A673 (cell line): Measurements from ENCODE around the gene FBXW4. TPM values are rescaled to one million over a fixed set of nuclear protein-coding genes. Genes with fewer than 3 reads are reported as not detected.

Experiments
- BruUV-seq: library from RNA; stranded (reverse); fragments of 400-500 nt; replicated peaks from 2 replicates; lab custom pipeline; 2021; lab: Mats Ljungman, UMichigan
- CTCF ChIA-PET: fragments of 300-600 bp; sonication (Branson Sonifier 250); formaldehyde crosslinking; loops from one replicate; lab custom pipeline; 2022; ENCODE audit warnings: antibody characterized with exemption; lab: Charles Lee
- POLR2A ChIA-PET: fragments of 300-600 bp; sonication (Branson Sonifier 250); formaldehyde crosslinking; loops from one replicate; lab custom pipeline; 2022; ENCODE audit warnings: antibody characterized with exemption; ENCODE audit not compliant: low non-redundant PET; lab: Charles Lee
- DNase-seq: peaks from one replicate; pipeline ENCODE4 v3.0.0-alpha.2; 2015; ENCODE audit warnings: low spot score
- H3K27ac ChIP-seq: fragments of 200-600 bp; sonication (generic); 2 replicates; pipeline ENCODE4 v1.5.1; 2016; ENCODE audit warnings: mixed run types, low read depth, mild to moderate bottlenecking, mixed read lengths, antibody characterized with exemption, low read length; ENCODE audit not compliant: poor library complexity, severe bottlenecking
- H3K27me3 ChIP-seq: fragments of 200-600 bp; sonication (generic); replicated peaks from 2 replicates; pipeline ENCODE4 v1.6.1; 2017; ENCODE audit warnings: mixed run types, low read depth, mild to moderate bottlenecking, mixed read lengths, antibody characterized with exemption, low read length; ENCODE audit not compliant: insufficient read depth, poor library complexity
- H3K36me3 ChIP-seq: fragments of 200-600 bp; sonication (generic); 2 replicates; pipeline ENCODE4 v1.6.1; 2016; ENCODE audit warnings: mixed run types, mild to moderate bottlenecking, mixed read lengths, antibody characterized with exemption, low read length; ENCODE audit not compliant: insufficient read depth, poor library complexity, severe bottlenecking
- H3K4me1 ChIP-seq: fragments of 200-600 bp; sonication (generic); 2 replicates; pipeline ENCODE4 v1.6.1; 2017; ENCODE audit warnings: mixed run types, mild to moderate bottlenecking, mixed read lengths, antibody characterized with exemption, low read length; ENCODE audit not compliant: insufficient read depth, poor library complexity, severe bottlenecking
- H3K4me3 ChIP-seq: fragments of 200-600 bp; sonication (generic); 2 replicates; pipeline ENCODE4 v1.5.1; 2016; ENCODE audit warnings: low read depth, mixed run types, mild to moderate bottlenecking, mixed read lengths, low read length; ENCODE audit not compliant: poor library complexity, severe bottlenecking
- H3K9me3 ChIP-seq: fragments of 200-600 bp; sonication (generic); 2 replicates; pipeline ENCODE4 v1.6.1; 2016; ENCODE audit warnings: mixed run types, low read depth, mild to moderate bottlenecking, mixed read lengths, antibody characterized with exemption, low read length; ENCODE audit not compliant: poor library complexity, severe bottlenecking
- CTCF ChIP-seq: fragments of 300-800, 200-600 bp; sonication (generic); conservative IDR thresholded peaks from 2 replicates; pipeline ENCODE4 v1.5.1; 2017; ENCODE audit warnings: low read depth, mild to moderate bottlenecking, antibody characterized with exemption, low read length, moderate library complexity, mixed read lengths
- EZH2 ChIP-seq: fragments of 200-600 bp; sonication (generic); IDR thresholded peaks from 2 replicates; pipeline ENCODE4 v1.6.1; 2017; ENCODE audit warnings: borderline replicate concordance, low read depth, mild to moderate bottlenecking, mixed read lengths, antibody characterized with exemption, low read length; ENCODE audit not compliant: poor library complexity, severe bottlenecking
- intact Hi-C: fragments of 100-400 bp; cut with micrococcal nuclease; formaldehyde crosslinking; loops from one replicate; pipeline ENCODE4 v1.10.0; 2022; ENCODE audit not compliant: unreplicated experiment
- total RNA-seq: library from RNA; stranded (reverse); gene quantifications from 2 replicates; pipeline ENCODE4 v1.2.3, GENCODE V29; 2021

The FBXW4 gene
- total RNA-seq, 1 experiment from 2014 or later, result 19.5 TPM

GRCh38 chr10:101614663-101615524 is 80.1 kb downstream of the FBXW4 start:
- CTCF ChIA-PET, result no interaction called here
- H3K9me3 ChIP-seq, result no peaks in the 10 kb centered on the region
- H3K4me1 ChIP-seq, result no peaks in the 10 kb centered on the region
- intact Hi-C loops, result no loop called here
- TF ChIP-seq CTCF (no peak), EZH2 (no peak)
- BruUV-seq, result no TSS peak
- DNase-seq, result no peak
- H3K27me3 ChIP-seq, result no peaks in the 10 kb centered on the region
- POLR2A ChIA-PET, result no interaction called here
- H3K36me3 ChIP-seq, result peaks cover 9% of the 10 kb centered on the region
- no peak overlapping the region for H3K27ac ChIP-seq
- H3K4me3 ChIP-seq, result no peak overlapping the region

DNA sequence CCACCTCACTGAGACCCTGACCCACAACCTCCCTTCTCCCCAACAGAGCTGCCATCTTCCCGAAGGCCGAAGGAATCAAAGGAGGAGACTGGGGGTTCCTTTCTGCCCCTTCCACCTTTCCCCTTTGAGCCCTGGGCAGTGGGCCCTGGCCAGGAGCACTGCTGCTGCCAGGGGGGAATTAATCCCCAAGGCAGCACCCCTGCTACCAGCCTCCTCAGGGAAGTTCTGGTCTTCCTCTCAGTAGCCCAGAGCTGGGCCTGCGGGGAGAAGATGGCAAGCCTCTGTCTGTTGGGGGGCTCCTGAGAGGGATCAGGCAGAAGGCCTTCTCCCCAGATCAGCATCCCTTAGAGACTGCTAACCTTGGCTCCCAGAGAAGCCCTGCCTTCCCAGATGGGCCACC is 81.3 kb downstream of the FBXW4 start:
- Histone ChIP-seq H3K9me3 (no peaks in the 10 kb centered on the region), H3K27ac (no peak overlapping the region), H3K36me3 (peaks cover 9% of the 10 kb centered on the region), H3K4me3 (no peak overlapping the region), H3K4me1 (no peaks in the 10 kb centered on the region), H3K27me3 (no peaks in the 10 kb centered on the region)
- no TSS peak for BruUV-seq
- POLR2A ChIA-PET, result no interaction called here
- CTCF ChIA-PET, result no interaction called here
- no peak for DNase-seq
- intact Hi-C loops, result no loop called here
- TF ChIP-seq EZH2 (no peak), CTCF (no peak)

DNA sequence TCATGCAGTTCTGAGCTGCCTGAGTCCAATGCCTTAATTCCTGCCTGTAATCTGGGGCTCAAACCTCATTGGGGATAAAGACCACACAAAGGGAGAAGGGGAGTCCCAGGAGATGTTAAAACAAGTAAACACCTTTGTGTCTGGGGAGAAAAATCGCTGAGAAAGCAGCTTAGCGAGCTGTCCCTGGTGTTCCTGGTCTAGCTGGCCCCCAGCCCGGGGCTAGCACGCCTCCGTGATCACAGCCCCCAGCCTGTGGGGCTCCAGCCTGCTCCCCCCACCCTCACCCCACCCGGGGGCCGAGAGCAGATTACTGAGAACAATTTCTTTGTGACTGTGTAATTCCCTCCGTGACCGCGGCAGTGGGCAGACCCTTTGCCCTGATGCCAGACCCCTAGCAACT is 82.1 kb downstream of the FBXW4 start:
- BruUV-seq, result no TSS peak
- ChIA-PET POLR2A (no interaction called here), CTCF (no interaction called here)
- H3K36me3 ChIP-seq, result peaks cover 14% of the 10 kb centered on the region
- H3K27me3 ChIP-seq, result no peaks in the 10 kb centered on the region
- no peak overlapping the region for H3K4me3 ChIP-seq
- intact Hi-C loops, result no loop called here
- H3K27ac ChIP-seq, result no peak overlapping the region
- no peaks in the 10 kb centered on the region for H3K4me1 ChIP-seq
- no peak for DNase-seq
- TF ChIP-seq CTCF, result no peak
- H3K9me3 ChIP-seq, result no peaks in the 10 kb centered on the region
